ENCODE measurements around the gene SH2D2A. TPM values are rescaled to one million over a fixed set of nuclear protein-coding genes. Genes with fewer than 3 reads are reported as not detected.
A peak's percentile ranks its signal among the peaks of the same experiment; 100 is the strongest.

SH2D2A gene
- total and polyA plus RNA-seq, 8 donors: 0.61 to 19.9 (median 1.5) TPM; not detected in 2

GRCh38 chr1:156860113-156860627 is 43.5 kb upstream of the SH2D2A start:
- TF ChIP-seq CTCF (IDR thresholded peaks at IDR 0.05): peak in 5 of 7 experiments; percentile 63 to 76 (median 72)
- no peak for TF ChIP-seq EP300 (IDR thresholded peaks at IDR 0.05)
- H3K36me3 ChIP-seq: no peaks in the 10 kb centered on the region
- H3K4me1 ChIP-seq: peaks cover 24 to 32% (median 31%) of the 10 kb centered on the region in 4 donors
- peaks cover 21 to 91% (median 56%) of the 10 kb centered on the region in 3 donors for H3K27me3 ChIP-seq
- H3K27ac ChIP-seq: peak overlapping the region in 1 of 5 donors; percentile 49
- H3K9me3 ChIP-seq: no peaks in the 10 kb centered on the region
- peak; percentile 40 to 79 for DNase-seq
- H3K4me3 ChIP-seq: peak overlapping the region; percentile 27 to 41 (median 32)
- 1 to 4% (median 2%) methylated on average over 23 to 35 of the region's 35 CpGs for WGBS, 5 donors
- intact Hi-C loops (cut with DNase I; ENCODE audit: low total_unique reads): no loop called here

GRCh38 chr1:156859523-156860112 is 43.0 kb upstream of the SH2D2A start:
- intact Hi-C loops (cut with DNase I; ENCODE audit: low total_unique reads): no loop called here
- H3K27ac ChIP-seq: peak overlapping the region in 1 of 5 donors; percentile 49
- H3K4me3 ChIP-seq: peak overlapping the region; percentile 27 to 41 (median 32)
- no peaks in the 10 kb centered on the region for H3K36me3 ChIP-seq
- H3K4me1 ChIP-seq: peaks cover 24 to 32% (median 31%) of the 10 kb centered on the region in 4 donors
- peaks cover 21 to 86% (median 56%) of the 10 kb centered on the region in 3 donors for H3K27me3 ChIP-seq
- no peaks in the 10 kb centered on the region for H3K9me3 ChIP-seq
- 1 to 3% (median 3%) methylated on average over 13 to 33 of the region's 33 CpGs for WGBS, 5 donors
- no peak for TF ChIP-seq EP300 (IDR thresholded peaks at IDR 0.05)
- no peak for TF ChIP-seq CTCF (IDR thresholded peaks at IDR 0.05)
- no peak for TF ChIP-seq POLR2AphosphoS5 (IDR thresholded peaks at IDR 0.05)
- TF ChIP-seq POLR2A (IDR thresholded peaks at IDR 0.05): no peak
- DNase-seq: peak; percentile 25 to 45

- intact Hi-C loops (cut with DNase I; ENCODE audit: low total_unique reads): no loop called here
- TF ChIP-seq POLR2AphosphoS5 (IDR thresholded peaks at IDR 0.05) (no peak), EP300 (IDR thresholded peaks at IDR 0.05) (no peak), CTCF (IDR thresholded peaks at IDR 0.05) (no peak), POLR2A (IDR thresholded peaks at IDR 0.05) (no peak)
- peaks cover 21 to 80% (median 56%) of the 10 kb centered on the region in 3 donors for H3K27me3 ChIP-seq
Measured at GRCh38 chr1:156858959-156859522, 42.4 kb upstream of the SH2D2A start, which contains the start of gene INSRR. Gene INSRR, minus strand, starts transcription at chr1:156859117. Its CDS starts 496 bp downstream, at chr1:156858621.

GRCh38 chr1:156858555-156858956 is 41.9 kb upstream of the SH2D2A start:
- Histone ChIP-seq H3K36me3 (no peaks in the 10 kb centered on the region), H3K27ac (no peak overlapping the region), H3K4me3 (peak overlapping the region; percentile 27 to 41 (median 32)), H3K9me3 (no peaks in the 10 kb centered on the region), H3K27me3 (peaks cover 21 to 79% (median 56%) of the 10 kb centered on the region in 3 donors), H3K4me1 (peaks cover 24 to 32% (median 31%) of the 10 kb centered on the region in 4 donors)
- 7 to 17% (median 10%) methylated on average over 5 of the region's 5 CpGs for WGBS, 5 donors
- intact Hi-C loops (cut with DNase I; ENCODE audit: low total_unique reads): no loop called here
- DNase-seq: peak in 1 of 2 donors; percentile 42
- TF ChIP-seq POLR2AphosphoS5 (IDR thresholded peaks at IDR 0.05): no peak
- no peak for TF ChIP-seq CTCF (IDR thresholded peaks at IDR 0.05)
- TF ChIP-seq POLR2A (IDR thresholded peaks at IDR 0.05): no peak
- TF ChIP-seq EP300 (IDR thresholded peaks at IDR 0.05): no peak

More at GRCh38 chr1:156858959-156859522, 42.4 kb upstream of the SH2D2A start, which contains the start of gene INSRR:
- DNase-seq: peak in 1 of 2 donors; percentile 54
- no peaks in the 10 kb centered on the region for H3K36me3 ChIP-seq
- H3K27ac ChIP-seq: peak within 1 kb of the TSS in 1 of 5 donors; percentile 49
- peak within 1 kb of the TSS; percentile 27 to 41 (median 32) for H3K4me3 ChIP-seq
- peaks cover 24 to 32% (median 31%) of the 10 kb centered on the region in 4 donors for H3K4me1 ChIP-seq
- H3K9me3 ChIP-seq: no peaks in the 10 kb centered on the region
- WGBS, 5 donors: 1 to 7% (median 3%) methylated on average over 27 to 39 of the region's 39 CpGs

All from stomach (tissue), 9 donors.